Osteocyte (in vitro differentiated cells): Measurements from ENCODE around the gene ZNF408. TPM values are rescaled to one million over a fixed set of nuclear protein-coding genes. Genes with fewer than 3 reads are reported as not detected.

Experiments used
- DNase-seq: peaks from one replicate; pipeline ENCODE4 v3.0.0; 2021; ENCODE audit warnings: mixed read lengths; ENCODE audit not compliant: unreplicated experiment; ENCODE audit errors: extremely low spot score
- H3K27ac Mint-ChIP-seq: one replicate; pipeline ENCODE4 v1.8.0; 2021; ENCODE audit warnings: mild to moderate bottlenecking, mixed read lengths; ENCODE audit not compliant: unreplicated experiment
- H3K27me3 Mint-ChIP-seq: one replicate; pipeline ENCODE4 v1.8.0; 2021; ENCODE audit warnings: mixed read lengths; ENCODE audit not compliant: unreplicated experiment
- H3K36me3 Mint-ChIP-seq: one replicate; pipeline ENCODE4 v1.8.0; 2021; ENCODE audit warnings: mixed read lengths; ENCODE audit not compliant: unreplicated experiment
- H3K4me1 Mint-ChIP-seq: one replicate; pipeline ENCODE4 v1.8.0; 2021; ENCODE audit warnings: mixed read lengths; ENCODE audit not compliant: unreplicated experiment
- H3K4me3 Mint-ChIP-seq: one replicate; pipeline ENCODE4 v1.8.0; 2021; ENCODE audit warnings: mild to moderate bottlenecking, moderate library complexity, mixed read lengths; ENCODE audit not compliant: unreplicated experiment
- H3K9me3 Mint-ChIP-seq: one replicate; pipeline ENCODE4 v1.8.0; 2021; ENCODE audit warnings: mixed read lengths; ENCODE audit not compliant: unreplicated experiment
- total RNA-seq: library from RNA; stranded (reverse); gene quantifications from 2 replicates; pipeline ENCODE4 v1.2.1, GENCODE V29; 2021
- TF ChIP-seq, protein P1 (sequence below): fragments of 200-600 bp; sonication (generic); IDR thresholded peaks from 2 replicates; pipeline ENCODE4 v1.5.0; 2021; ENCODE audit warnings: antibody characterized with exemption, mild to moderate bottlenecking, moderate library complexity

ZNF408 gene
- total RNA-seq, 1 donor from 2014 or later, result 11.2 TPM

- Mint-ChIP-seq H3K36me3 (no peaks in the 10 kb centered on the region), H3K27me3 (no peaks in the 10 kb centered on the region), H3K9me3 (no peaks in the 10 kb centered on the region), H3K27ac (no peak overlapping the region), H3K4me3 (no peak overlapping the region), H3K4me1 (peaks cover 8% of the 10 kb centered on the region)
- TF ChIP-seq, protein P1, sequence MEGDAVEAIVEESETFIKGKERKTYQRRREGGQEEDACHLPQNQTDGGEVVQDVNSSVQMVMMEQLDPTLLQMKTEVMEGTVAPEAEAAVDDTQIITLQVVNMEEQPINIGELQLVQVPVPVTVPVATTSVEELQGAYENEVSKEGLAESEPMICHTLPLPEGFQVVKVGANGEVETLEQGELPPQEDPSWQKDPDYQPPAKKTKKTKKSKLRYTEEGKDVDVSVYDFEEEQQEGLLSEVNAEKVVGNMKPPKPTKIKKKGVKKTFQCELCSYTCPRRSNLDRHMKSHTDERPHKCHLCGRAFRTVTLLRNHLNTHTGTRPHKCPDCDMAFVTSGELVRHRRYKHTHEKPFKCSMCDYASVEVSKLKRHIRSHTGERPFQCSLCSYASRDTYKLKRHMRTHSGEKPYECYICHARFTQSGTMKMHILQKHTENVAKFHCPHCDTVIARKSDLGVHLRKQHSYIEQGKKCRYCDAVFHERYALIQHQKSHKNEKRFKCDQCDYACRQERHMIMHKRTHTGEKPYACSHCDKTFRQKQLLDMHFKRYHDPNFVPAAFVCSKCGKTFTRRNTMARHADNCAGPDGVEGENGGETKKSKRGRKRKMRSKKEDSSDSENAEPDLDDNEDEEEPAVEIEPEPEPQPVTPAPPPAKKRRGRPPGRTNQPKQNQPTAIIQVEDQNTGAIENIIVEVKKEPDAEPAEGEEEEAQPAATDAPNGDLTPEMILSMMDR, result no peak
- no peak for DNase-seq
Observed at GRCh38 chr11:46721286-46721685, 20.5 kb downstream of the ZNF408 start.

DNA sequence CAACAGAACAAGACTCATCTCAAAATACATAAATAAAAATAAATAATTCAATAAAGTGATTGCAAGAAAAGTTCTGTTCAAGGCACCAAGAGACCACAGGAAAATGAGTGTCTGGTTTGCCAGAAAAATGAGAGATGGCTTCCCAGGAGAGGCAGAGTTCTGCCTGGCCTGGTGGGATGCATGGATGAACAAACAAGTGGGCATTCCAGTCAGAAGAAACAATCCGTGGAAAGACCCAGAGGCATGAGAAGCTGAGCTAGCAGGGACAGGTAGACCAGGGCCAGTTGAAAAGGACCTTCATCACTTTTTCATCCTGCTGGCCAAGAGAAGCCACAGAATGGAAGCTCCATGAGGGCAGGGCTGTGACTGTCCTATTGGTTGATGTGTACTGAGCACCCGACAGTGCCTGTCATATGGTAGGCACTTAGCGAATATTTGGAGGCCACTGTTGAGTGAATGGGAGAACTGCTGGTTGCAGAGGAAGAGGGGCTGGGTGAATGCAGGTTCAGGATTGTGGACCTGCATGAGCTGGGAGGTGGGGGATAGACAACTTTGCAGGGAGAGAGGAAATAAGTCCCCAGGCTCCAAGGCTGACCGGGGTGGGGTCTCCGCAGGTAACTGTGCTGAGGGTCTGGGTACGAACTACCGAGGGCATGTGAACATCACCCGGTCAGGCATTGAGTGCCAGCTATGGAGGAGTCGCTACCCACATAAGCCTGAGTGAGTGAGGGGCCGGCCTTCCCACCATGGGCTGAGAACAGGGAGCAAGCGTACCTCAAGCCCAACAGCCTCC lies 21.9 kb downstream of the ZNF408 start:
- TF ChIP-seq, protein P1, result no peak
- no peak for DNase-seq
- H3K27me3 Mint-ChIP-seq, result no peaks in the 10 kb centered on the region

DNA sequence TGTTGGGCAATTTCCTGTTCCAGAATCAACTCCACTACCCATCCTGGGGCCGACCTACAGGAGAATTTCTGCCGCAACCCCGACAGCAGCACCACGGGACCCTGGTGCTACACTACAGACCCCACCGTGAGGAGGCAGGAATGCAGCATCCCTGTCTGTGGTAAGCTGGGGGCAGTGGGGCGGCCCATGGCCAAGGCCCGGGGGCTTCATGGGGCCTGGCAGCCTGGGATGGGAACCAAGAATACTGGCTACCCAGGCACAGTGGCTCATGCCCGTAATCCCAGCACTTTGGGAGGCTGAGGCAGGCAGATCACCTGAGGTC lies 22.5 kb downstream of the ZNF408 start:
- no peaks in the 10 kb centered on the region for H3K36me3 Mint-ChIP-seq
- no peaks in the 10 kb centered on the region for H3K27me3 Mint-ChIP-seq
- H3K4me1 Mint-ChIP-seq, result peaks cover 6% of the 10 kb centered on the region
- no peak overlapping the region for H3K27ac Mint-ChIP-seq
- DNase-seq, result no peak
- H3K4me3 Mint-ChIP-seq, result no peak overlapping the region
- TF ChIP-seq, protein P1, result no peak
- no peaks in the 10 kb centered on the region for H3K9me3 Mint-ChIP-seq

More for the DNA sequence above, 21.9 kb downstream of the ZNF408 start:
- no peaks in the 10 kb centered on the region for H3K36me3 Mint-ChIP-seq
- H3K9me3 Mint-ChIP-seq, result no peaks in the 10 kb centered on the region
- peaks cover 8% of the 10 kb centered on the region for H3K4me1 Mint-ChIP-seq
- H3K27ac Mint-ChIP-seq, result no peak overlapping the region
- no peak overlapping the region for H3K4me3 Mint-ChIP-seq

DNA sequence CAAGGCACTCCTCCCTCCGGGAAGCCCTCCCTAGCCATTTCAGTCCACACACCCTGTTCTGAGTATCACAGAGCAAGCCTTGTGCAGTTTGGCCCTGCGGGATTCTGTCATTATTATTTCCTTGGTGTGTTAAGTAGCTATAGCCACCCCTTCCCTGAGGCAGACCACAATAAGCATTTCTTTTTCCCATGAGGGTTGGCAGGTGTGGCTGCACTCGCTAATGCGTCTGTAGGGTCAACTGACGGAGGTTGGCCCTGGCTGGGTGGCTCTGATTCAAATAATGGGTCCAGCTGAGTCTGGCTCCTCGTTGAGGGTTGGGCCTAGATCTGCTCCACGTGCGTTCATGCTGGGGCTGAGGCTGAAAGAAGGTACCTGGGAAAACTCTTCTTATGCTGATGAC lies 23.3 kb downstream of the ZNF408 start:
- Mint-ChIP-seq H3K9me3 (no peaks in the 10 kb centered on the region), H3K4me1 (peaks cover 3% of the 10 kb centered on the region), H3K36me3 (no peaks in the 10 kb centered on the region), H3K27me3 (no peaks in the 10 kb centered on the region), H3K27ac (no peak overlapping the region), H3K4me3 (no peak overlapping the region)
- TF ChIP-seq, protein P1, result no peak
- DNase-seq, result no peak

DNA sequence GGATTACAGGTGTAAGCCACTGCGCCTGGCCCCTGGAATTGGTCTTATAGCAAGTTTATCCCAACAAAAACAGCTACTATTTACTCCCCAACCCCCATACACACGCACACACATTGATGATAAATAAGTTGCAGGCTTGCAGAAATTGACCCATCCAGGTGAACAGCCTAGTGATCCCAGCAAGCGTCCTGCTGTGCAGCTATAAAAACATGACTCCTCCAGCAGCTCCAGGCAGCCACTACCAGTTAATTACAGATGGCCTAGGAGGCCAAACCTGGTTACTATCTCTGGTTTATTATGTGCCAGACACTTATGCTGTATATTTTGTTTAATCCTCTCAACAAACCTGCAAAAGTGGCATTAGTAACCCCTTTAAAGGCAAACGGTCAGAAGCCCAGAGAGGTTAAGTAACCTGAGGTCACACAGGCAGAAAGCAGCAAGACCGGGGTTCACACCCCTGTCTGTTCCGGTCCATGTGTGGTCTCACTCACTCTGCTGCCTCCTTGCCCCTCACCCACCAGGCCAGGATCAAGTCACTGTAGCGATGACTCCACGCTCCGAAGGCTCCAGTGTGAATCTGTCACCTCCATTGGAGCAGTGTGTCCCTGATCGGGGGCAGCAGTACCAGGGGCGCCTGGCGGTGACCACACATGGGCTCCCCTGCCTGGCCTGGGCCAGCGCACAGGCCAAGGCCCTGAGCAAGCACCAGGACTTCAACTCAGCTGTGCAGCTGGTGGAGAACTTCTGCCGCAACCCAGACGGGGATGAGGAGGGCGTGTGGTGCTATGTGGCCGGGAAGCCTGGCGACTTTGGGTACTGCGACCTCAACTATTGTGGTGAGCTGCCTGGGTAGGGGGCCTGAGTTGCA lies 24.7 kb downstream of the ZNF408 start:
- TF ChIP-seq, protein P1, result no peak
- H3K4me3 Mint-ChIP-seq, result no peak overlapping the region
- H3K4me1 Mint-ChIP-seq, result no peaks in the 10 kb centered on the region
- no peak overlapping the region for H3K27ac Mint-ChIP-seq
- H3K9me3 Mint-ChIP-seq, result no peaks in the 10 kb centered on the region
- H3K36me3 Mint-ChIP-seq, result no peaks in the 10 kb centered on the region
- no peaks in the 10 kb centered on the region for H3K27me3 Mint-ChIP-seq
- no peak for DNase-seq
